Astrocyte of the cerebellum (primary cell): ENCODE data around the gene AFF3.

Experiments used
- DNase-seq: peaks from one replicate; pipeline ENCODE4 v3.0.0-alpha.2; 2011; ENCODE audit warnings: low read depth
- H3K4me3 ChIP-seq: 2 replicates; pipeline ENCODE4 v1.5.1; 2011; ENCODE audit warnings: mild to moderate bottlenecking, low read depth, low read length, moderate library complexity
- in situ Hi-C: cut with HindIII; loops from 2 replicates; pipeline ENCODE4 v1.10.0; 2017; ENCODE audit warnings: low sequenced_read_pairs
- TF ChIP-seq, protein P1 (sequence below): IDR thresholded peaks from 2 replicates; pipeline ENCODE4 v1.5.1; 2012; ENCODE audit warnings: low read length, low read depth, moderate library complexity, mild to moderate bottlenecking; ENCODE audit errors: missing control alignments

AFF3 gene

DNA sequence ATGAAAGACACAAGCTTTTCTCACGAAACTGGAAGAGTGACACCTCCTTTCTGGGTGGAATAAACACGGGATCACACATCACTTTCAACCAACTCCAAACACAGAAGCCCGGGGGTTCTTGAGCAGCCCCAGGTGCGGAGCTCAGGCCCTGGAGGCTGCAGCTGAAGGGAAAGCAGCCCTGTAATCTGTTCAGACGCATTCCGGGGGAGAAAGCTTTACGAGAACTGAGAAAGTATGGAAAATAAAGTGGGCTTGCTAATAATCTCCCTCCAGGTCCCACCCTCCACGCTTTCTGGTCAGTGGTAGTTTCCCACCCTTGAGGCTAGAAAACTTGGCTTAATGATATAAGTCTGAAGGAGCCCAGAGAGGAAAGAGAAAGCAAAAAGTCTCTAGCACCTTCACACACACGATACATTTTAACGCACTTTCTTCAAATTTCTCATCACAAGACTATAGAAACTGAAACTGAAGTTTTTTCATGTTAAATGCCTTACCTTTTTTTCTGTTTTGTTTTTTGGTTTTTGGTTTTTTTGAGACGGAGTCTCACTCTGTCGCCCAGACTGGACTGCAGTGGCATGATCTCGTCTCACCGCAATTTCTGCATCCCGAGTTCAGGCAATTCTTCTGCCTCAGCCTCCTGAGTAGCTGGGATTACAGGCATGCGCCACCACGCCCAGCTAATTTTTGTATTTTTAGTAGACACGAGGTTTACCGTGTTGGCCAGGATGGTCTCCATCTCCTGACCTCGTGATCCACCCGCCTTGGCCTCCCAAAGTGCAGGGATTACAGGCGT, 141.3 kb downstream of the AFF3 start:
- TF ChIP-seq, protein P1, sequence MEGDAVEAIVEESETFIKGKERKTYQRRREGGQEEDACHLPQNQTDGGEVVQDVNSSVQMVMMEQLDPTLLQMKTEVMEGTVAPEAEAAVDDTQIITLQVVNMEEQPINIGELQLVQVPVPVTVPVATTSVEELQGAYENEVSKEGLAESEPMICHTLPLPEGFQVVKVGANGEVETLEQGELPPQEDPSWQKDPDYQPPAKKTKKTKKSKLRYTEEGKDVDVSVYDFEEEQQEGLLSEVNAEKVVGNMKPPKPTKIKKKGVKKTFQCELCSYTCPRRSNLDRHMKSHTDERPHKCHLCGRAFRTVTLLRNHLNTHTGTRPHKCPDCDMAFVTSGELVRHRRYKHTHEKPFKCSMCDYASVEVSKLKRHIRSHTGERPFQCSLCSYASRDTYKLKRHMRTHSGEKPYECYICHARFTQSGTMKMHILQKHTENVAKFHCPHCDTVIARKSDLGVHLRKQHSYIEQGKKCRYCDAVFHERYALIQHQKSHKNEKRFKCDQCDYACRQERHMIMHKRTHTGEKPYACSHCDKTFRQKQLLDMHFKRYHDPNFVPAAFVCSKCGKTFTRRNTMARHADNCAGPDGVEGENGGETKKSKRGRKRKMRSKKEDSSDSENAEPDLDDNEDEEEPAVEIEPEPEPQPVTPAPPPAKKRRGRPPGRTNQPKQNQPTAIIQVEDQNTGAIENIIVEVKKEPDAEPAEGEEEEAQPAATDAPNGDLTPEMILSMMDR: no peak
- in situ Hi-C loops: no loop called here
- no peak overlapping the region for H3K4me3 ChIP-seq
- DNase-seq: no peak

DNA sequence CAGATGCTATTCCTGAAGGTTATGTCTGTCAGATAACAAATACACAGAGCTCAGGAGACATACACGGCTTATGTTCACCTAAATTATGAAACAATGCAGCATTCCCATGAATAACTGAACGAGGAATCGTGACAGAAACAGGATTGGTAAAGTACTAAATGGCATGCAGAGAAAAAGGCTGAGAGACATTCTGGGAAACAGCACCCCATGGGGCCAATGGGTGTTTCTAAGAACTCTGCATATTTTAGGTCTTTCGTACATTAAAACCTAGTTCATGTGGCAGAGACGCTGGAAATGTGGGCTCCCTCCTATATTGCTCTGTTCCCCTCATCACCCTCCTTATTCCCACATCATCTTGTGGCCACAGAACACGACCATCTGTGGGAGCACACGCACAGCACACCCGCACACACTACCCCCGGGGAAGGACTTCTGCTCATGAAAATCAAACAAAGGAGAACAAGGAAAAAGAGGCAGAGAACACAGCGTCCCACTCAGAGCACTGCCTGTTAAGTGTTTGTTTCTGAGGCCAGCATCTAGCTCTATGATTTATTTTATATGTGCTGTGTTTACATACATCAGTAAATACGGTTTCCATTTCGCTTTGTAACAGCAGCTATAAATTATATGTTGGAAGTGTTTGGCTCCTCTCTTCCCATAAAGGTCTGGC, 143.6 kb downstream of the AFF3 start:
- no peak for DNase-seq
- in situ Hi-C loops: no loop called here
- no peak overlapping the region for H3K4me3 ChIP-seq
- TF ChIP-seq, protein P1: no peak

DNA sequence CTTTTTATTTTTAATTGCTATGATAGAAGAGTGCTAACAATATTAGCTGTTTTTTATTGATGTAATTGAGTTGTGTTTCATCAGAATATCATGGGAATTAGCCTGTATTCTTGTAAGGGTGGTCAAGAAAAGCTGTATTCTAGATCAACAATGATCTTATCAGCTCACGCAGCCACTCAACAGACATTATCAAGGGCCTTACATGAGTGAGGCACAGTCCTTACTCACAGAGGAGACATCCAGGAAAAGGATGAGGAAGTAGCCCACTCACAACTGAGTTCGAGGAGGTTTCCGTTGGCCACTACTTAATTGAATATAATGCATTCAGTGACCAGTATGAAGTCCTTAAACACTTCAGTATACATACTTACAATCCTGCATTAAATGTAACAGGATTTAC, 152.5 kb downstream of the AFF3 start:
- no peak for DNase-seq
- in situ Hi-C loops: no loop called here

DNA sequence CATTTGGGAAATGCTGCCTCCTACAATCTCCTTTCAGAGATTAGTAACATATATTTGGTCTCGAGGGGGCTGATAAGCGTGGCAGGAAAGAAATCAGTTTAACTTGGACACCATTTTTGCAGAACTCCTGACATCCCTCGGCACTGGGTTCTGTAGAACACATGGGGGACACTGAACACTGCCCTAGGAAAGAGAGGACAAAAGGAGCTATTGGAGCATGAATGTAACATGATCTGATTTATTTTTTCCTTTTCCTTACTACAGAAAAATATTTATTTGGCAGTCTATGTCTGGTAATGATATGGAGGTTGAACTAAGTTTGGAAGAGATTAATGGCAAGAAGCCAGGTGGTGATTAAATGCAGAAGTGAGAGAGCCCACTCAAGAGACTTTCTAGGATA, 153.8 kb downstream of the AFF3 start:
- TF ChIP-seq, protein P1: no peak
- no peak for DNase-seq
- H3K4me3 ChIP-seq: no peak overlapping the region
- in situ Hi-C loops: no loop called here

More for the DNA sequence above, 152.5 kb downstream of the AFF3 start:
- H3K4me3 ChIP-seq: no peak overlapping the region
- TF ChIP-seq, protein P1: no peak

DNA sequence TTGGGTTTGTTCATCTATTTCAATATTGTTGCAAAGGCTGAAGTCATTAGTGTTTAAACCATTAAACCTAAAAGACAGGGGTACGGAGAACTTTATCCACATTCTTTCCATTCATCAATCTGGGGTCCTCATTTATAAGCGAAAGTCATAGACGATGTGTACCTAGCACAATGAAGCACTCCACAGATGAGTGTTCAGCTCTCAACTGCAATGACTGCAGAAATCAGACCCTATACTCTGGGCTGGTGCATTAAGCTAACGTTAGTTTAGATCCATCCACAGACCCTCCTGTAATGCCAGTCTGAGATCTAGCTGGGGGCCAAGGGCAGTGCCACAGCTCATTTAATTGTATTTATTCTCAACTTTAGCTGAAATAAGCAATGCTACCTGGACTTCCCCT, 155.2 kb downstream of the AFF3 start:
- no peak overlapping the region for H3K4me3 ChIP-seq
- in situ Hi-C loops: no loop called here
- TF ChIP-seq, protein P1: no peak
- no peak for DNase-seq

DNA sequence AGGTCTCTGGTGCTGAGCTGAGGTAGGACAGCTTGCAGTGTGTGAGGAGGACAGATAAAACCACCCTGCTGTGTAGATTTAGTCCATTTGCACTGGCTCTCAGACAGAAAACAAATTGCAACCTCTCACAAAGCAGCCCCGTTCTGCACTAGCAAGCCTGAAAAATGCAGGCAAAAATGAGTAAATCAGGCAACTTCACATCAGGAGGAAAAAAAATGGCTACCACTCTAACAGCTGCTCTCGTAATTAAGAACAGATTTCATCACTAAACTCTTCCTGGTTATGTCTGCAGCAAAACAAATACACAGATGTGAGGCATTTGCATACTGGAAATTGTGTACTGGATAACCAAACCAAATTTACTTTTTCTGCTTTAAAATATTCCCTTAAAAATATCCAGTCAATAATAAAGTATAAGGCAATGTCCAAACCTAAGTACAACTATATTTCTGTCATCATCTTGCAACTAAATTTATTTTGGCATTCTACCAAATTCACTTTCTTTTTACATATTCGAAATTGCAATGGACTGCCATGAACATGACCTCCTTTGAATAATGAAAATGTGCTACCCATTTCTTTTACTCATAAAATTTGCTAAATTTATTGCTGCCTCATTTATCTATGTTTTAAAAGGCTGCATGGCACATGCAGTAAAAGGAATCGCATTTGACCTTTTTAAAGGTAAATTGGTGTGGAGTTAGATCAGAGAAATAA, 157.4 kb downstream of the AFF3 start:
- in situ Hi-C loops: no loop called here
- TF ChIP-seq, protein P1: no peak
- no peak overlapping the region for H3K4me3 ChIP-seq
- DNase-seq: no peak
